ENCODE data around the gene CCDC146.

The CCDC146 gene

GRCh38 chr7:77289387-77289786 lies 167.0 kb downstream of the CCDC146 start:
- DNase-seq (ENCODE audit: low read depth, low spot score), result no peak

- DNase-seq (ENCODE audit: low read depth, low spot score), result no peak
Observed at GRCh38 chr7:77290425-77290824, 168.0 kb downstream of the CCDC146 start.

GRCh38 chr7:77293046-77293445 lies 170.6 kb downstream of the CCDC146 start:
- DNase-seq (ENCODE audit: low read depth, low spot score), result no peak

GRCh38 chr7:77295549-77295948 lies 173.1 kb downstream of the CCDC146 start:
- DNase-seq (ENCODE audit: low read depth, low spot score), result no peak

- DNase-seq (ENCODE audit: low read depth, low spot score), result no peak
Observed at GRCh38 chr7:77306231-77307067, 184.0 kb downstream of the CCDC146 start.

- DNase-seq (ENCODE audit: low read depth, low spot score), result no peak
Observed at GRCh38 chr7:77308792-77309191, 186.4 kb downstream of the CCDC146 start.

- DNase-seq (ENCODE audit: low read depth, low spot score), result no peak
Observed at GRCh38 chr7:77309714-77310220, 187.4 kb downstream of the CCDC146 start.

- no peak for DNase-seq (ENCODE audit: low read depth, low spot score)
Observed at GRCh38 chr7:77310982-77311381, 188.6 kb downstream of the CCDC146 start.

- no peak for DNase-seq (ENCODE audit: low read depth, low spot score)
Observed at GRCh38 chr7:77313085-77313484, 190.7 kb downstream of the CCDC146 start.

GRCh38 chr7:77313876-77314480 lies 191.6 kb downstream of the CCDC146 start:
- no peak for DNase-seq (ENCODE audit: low read depth, low spot score)

GRCh38 chr7:77315182-77315591 lies 192.8 kb downstream of the CCDC146 start:
- no peak for DNase-seq (ENCODE audit: low read depth, low spot score)

- no peak for DNase-seq (ENCODE audit: low read depth, low spot score)
Observed at GRCh38 chr7:77316219-77316978, 194.0 kb downstream of the CCDC146 start.

GRCh38 chr7:77318019-77318418 lies 195.6 kb downstream of the CCDC146 start:
- DNase-seq (ENCODE audit: low read depth, low spot score), result no peak

- no peak for DNase-seq (ENCODE audit: low read depth, low spot score)
Observed at GRCh38 chr7:77320137-77320536, 197.7 kb downstream of the CCDC146 start.

- DNase-seq (ENCODE audit: low read depth, low spot score), result no peak
Observed at GRCh38 chr7:77320714-77321113, 198.3 kb downstream of the CCDC146 start.

- DNase-seq (ENCODE audit: low read depth, low spot score), result no peak
Observed at GRCh38 chr7:77321300-77321699, 198.9 kb downstream of the CCDC146 start.

- no peak for DNase-seq (ENCODE audit: low read depth, low spot score)
Observed at GRCh38 chr7:77326131-77326530, 203.7 kb downstream of the CCDC146 start.

- DNase-seq (ENCODE audit: low read depth, low spot score), result no peak
Observed at GRCh38 chr7:77327067-77327931, 204.9 kb downstream of the CCDC146 start.

- DNase-seq (ENCODE audit: low read depth, low spot score), result no peak
Observed at GRCh38 chr7:77327932-77328628, 205.7 kb downstream of the CCDC146 start.

GRCh38 chr7:77328669-77329068 lies 206.3 kb downstream of the CCDC146 start:
- no peak for DNase-seq (ENCODE audit: low read depth, low spot score)
